ENCODE results near the gene ASPM. TPM values are rescaled to one million over a fixed set of nuclear protein-coding genes. Genes with fewer than 3 reads are reported as not detected.
"Not testable (repeated sequence)": the region's sequence is repeated elsewhere in the genome, so short reads cannot be mapped to it uniquely, and the experiment has no call there.

The ASPM gene
- total RNA-seq, 4 donors from 2014 or later = under 0.01 to 38.0 (median 0.12) TPM; not detected in 1

DNA sequence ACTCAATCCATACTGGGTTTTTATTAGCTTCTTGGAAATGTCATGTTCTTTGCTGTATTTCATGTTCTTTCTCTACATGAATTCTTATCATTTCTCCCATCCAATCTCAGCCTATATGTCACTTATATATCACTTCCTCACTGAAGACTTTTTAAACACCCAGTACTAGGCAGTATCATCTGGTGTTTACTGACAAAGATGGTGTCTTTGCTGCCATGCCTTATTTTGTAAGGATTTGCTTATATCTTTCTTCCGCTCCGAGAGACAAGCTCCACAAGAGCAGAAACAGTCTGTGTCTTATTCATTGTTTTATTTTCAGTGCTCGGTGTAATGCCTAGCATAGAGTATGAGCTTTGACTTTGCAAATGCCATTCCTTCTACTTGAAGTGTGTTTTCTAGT is 109.6 kb downstream of the ASPM start:
- H3K4me1 ChIP-seq = no peaks in the 10 kb centered on the region
- H3K36me3 ChIP-seq = no peaks in the 10 kb centered on the region
- no peaks in the 10 kb centered on the region for H3K27me3 ChIP-seq
- intact Hi-C loops (cut with DNase I; ENCODE audit: low total_unique reads) = no loop called here
- no peak overlapping the region for H3K4me3 ChIP-seq
- no peaks in the 10 kb centered on the region for H3K9me3 ChIP-seq
- TF ChIP-seq CTCF (IDR thresholded peaks at IDR 0.05) = no peak
- no peak for TF ChIP-seq POLR2A (IDR thresholded peaks at IDR 0.05)
- DNase-seq = no peak
- no peak overlapping the region for H3K27ac ChIP-seq

GRCh38 chr1:197034631-197035339 is 111.7 kb downstream of the ASPM start:
- H3K4me1 ChIP-seq; H3K9me3 ChIP-seq; H3K4me3 ChIP-seq; H3K27me3 ChIP-seq; H3K36me3 ChIP-seq; H3K27ac ChIP-seq; intact Hi-C loops (cut with DNase I; ENCODE audit: low total_unique reads); DNase-seq: not testable (repeated sequence)

Other genes starting within 250 kb of the ASPM start
- gene CFHR2, start 202.9 kb downstream of the ASPM start, total RNA-seq = not detected
- not detected for gene CFHR5, start 169.1 kb downstream of the ASPM start, total RNA-seq
- not detected for gene F13B, start 79.4 kb downstream of the ASPM start, total RNA-seq
- 10 to 100 TPM; 10.6 to 48.2 (median 19.1) TPM for gene ZBTB41, start 54.6 kb upstream of the ASPM start, total RNA-seq
- 1 to 10 TPM in 1 of 4 donors, under 1 TPM in 1, not detected in 2; 0.55 to 1.0 TPM for gene CRB1, start 121.6 kb upstream of the ASPM start, total RNA-seq